Smooth muscle cell (in vitro differentiated cells): ENCODE data around the gene ZNF227. TPM values are rescaled to one million over a fixed set of nuclear protein-coding genes. Genes with fewer than 3 reads are reported as not detected.
A peak's percentile ranks its signal among the peaks of the same experiment; 100 is the strongest.

Source experiments
- DNase-seq: peaks from one replicate; lab custom pipeline; 2025; ENCODE audit not compliant: unreplicated experiment; lab: John Stamatoyannopoulos, UW
- H2AFZ ChIP-seq: fragments of 200-600 bp; sonication (generic); 2 replicates; pipeline ENCODE4 v1.6.0; 2016; ENCODE audit warnings: antibody characterized with exemption, low read depth, mild to moderate bottlenecking
- H3F3A ChIP-seq: fragments of 200-600 bp; sonication (generic); 2 replicates; pipeline ENCODE4 v1.6.0; 2017; ENCODE audit warnings: antibody characterized with exemption, low read depth
- H3K27ac ChIP-seq: fragments of 200-600 bp; sonication (generic); 2 replicates; pipeline ENCODE4 v1.5.1; 2016; ENCODE audit warnings: low read depth, mild to moderate bottlenecking
- H3K27me3 ChIP-seq: fragments of 200-600 bp; sonication (generic); 2 replicates; pipeline ENCODE4 v1.6.1; 2016; ENCODE audit warnings: low read depth, mild to moderate bottlenecking
- H3K36me3 ChIP-seq: fragments of 200-600 bp; sonication (generic); 2 replicates; pipeline ENCODE4 v1.5.1; 2016; ENCODE audit warnings: low read depth
- H3K4me1 ChIP-seq: fragments of 200-600 bp; sonication (generic); 2 replicates; pipeline ENCODE4 v1.5.1; 2016; ENCODE audit warnings: low read depth
- H3K4me2 ChIP-seq: fragments of 200-600 bp; sonication (generic); 2 replicates; pipeline ENCODE4 v1.6.0; 2016; ENCODE audit warnings: mild to moderate bottlenecking
- H3K4me3 ChIP-seq: fragments of 200-600 bp; sonication (generic); 2 replicates; pipeline ENCODE4 v1.5.1; 2016; ENCODE audit warnings: mild to moderate bottlenecking
- H3K79me2 ChIP-seq: fragments of 200-600 bp; sonication (generic); 2 replicates; pipeline ENCODE4 v1.6.0; 2016; ENCODE audit warnings: low read depth, mild to moderate bottlenecking
- H3K9ac ChIP-seq: fragments of 200-600 bp; sonication (generic); 2 replicates; pipeline ENCODE4 v1.6.0; 2016; ENCODE audit warnings: low read depth
- H3K9me3 ChIP-seq: fragments of 200-600 bp; sonication (generic); replicated peaks from 2 replicates; pipeline ENCODE4 v1.5.1; 2016; ENCODE audit warnings: low read depth
- H4K20me1 ChIP-seq: fragments of 200-600 bp; sonication (generic); 2 replicates; pipeline ENCODE4 v1.6.0; 2016; ENCODE audit warnings: low read depth
- WGBS: methylation state at CpG from one replicate; pipeline ENCODE4 v1.1.7; 2016; ENCODE audit warnings: low lambda C conversion rate; 5-methylcytosine and 5-hydroxymethylcytosine counted together
- polyA plus RNA-seq: library from polyadenylated mRNA; unstranded; fragments of >200 nt; fragmentation: Nextera tagmentation; extraction: Ambion mirVana; gene quantifications from 2 replicates; pipeline ENCODE4 v1.2.1, GENCODE V29; 2016
- total RNA-seq: library from RNA; depleted of rRNA; stranded (reverse); fragments of >200 nt; gene quantifications from 2 replicates; pipeline ENCODE4 v1.2.3, GENCODE V29; 2014
- TF ChIP-seq, protein P1 (sequence below): fragments of 200-600 bp; sonication (generic); IDR thresholded peaks from 2 replicates; pipeline ENCODE4 v1.5.1; 2017; ENCODE audit warnings: borderline replicate concordance, mild to moderate bottlenecking, antibody characterized with exemption; ENCODE audit not compliant: insufficient read depth, poor library complexity, severe bottlenecking

Gene ZNF227
- total and polyA plus RNA-seq, 2 experiments from 2014 or later = 5.9 to 14.5 TPM

DNA sequence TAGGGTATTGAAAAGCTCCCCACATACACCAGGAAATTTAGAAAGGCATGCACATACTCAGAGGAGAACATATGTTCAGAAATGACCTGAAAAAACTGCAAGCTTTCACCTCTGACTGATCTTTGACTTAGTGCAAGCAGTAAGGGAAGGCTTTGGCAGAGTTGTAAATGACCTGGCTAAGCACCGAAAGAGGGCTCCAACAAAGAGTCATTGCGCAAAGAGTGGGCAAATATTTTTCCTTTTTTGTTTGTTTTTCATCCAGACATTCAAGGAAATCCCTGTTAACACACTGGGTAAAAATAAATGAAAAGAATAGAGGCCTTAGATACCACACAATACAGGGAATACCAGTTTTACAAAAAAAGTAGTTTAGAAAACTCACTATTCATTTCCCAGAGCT, 42.2 kb downstream of the ZNF227 start:
- no peak overlapping the region for H3K27ac ChIP-seq
- 95% methylated on average over 2 of the region's 2 CpGs for WGBS
- H3K4me3 ChIP-seq = no peak overlapping the region
- no peak for DNase-seq
- H4K20me1 ChIP-seq = no peaks in the 10 kb centered on the region
- no peak overlapping the region for H3K9ac ChIP-seq
- no peaks in the 10 kb centered on the region for H3K79me2 ChIP-seq
- H2AFZ ChIP-seq = no peak overlapping the region
- no peaks in the 10 kb centered on the region for H3F3A ChIP-seq
- no peaks in the 10 kb centered on the region for H3K4me1 ChIP-seq
- TF ChIP-seq, protein P1, sequence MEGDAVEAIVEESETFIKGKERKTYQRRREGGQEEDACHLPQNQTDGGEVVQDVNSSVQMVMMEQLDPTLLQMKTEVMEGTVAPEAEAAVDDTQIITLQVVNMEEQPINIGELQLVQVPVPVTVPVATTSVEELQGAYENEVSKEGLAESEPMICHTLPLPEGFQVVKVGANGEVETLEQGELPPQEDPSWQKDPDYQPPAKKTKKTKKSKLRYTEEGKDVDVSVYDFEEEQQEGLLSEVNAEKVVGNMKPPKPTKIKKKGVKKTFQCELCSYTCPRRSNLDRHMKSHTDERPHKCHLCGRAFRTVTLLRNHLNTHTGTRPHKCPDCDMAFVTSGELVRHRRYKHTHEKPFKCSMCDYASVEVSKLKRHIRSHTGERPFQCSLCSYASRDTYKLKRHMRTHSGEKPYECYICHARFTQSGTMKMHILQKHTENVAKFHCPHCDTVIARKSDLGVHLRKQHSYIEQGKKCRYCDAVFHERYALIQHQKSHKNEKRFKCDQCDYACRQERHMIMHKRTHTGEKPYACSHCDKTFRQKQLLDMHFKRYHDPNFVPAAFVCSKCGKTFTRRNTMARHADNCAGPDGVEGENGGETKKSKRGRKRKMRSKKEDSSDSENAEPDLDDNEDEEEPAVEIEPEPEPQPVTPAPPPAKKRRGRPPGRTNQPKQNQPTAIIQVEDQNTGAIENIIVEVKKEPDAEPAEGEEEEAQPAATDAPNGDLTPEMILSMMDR = no peak
- peaks cover 52% of the 10 kb centered on the region for H3K9me3 ChIP-seq
- no peaks in the 10 kb centered on the region for H3K27me3 ChIP-seq
- no peak overlapping the region for H3K4me2 ChIP-seq
- peaks cover 5% of the 10 kb centered on the region for H3K36me3 ChIP-seq

DNA sequence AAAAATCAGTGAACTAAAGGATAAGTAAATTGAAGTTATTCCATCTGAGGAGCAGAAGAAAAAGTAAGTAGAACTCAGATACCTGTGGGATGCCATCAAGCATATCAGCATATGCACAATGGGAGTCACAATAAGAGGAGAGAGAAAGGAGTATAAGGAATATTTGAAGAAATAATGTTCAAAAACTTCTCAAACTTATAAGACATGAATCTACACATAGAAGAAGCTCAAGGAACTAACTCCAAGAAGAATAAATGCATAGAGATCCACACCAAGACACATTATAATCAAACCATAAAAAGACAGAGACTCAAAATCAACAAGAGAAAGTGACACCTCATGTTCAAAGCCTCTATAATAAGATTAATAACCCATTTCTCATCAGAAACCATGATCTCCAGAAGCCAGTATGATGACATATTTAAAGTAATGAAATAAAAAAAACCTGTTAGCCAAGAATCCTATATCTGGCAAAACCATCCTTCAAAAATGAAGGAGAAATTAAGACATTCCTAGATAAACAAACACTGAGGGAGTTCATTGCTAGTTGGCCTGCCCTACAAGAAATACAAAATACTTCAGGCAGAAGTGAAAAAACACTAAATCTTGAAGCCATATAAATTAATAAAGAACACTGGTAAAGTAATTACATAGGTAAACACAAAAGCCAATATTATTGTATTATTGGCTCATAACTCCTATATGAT, 43.5 kb downstream of the ZNF227 start:
- DNase-seq = no peak
- no peak overlapping the region for H3K4me3 ChIP-seq
- TF ChIP-seq, protein P1 = no peak

DNA sequence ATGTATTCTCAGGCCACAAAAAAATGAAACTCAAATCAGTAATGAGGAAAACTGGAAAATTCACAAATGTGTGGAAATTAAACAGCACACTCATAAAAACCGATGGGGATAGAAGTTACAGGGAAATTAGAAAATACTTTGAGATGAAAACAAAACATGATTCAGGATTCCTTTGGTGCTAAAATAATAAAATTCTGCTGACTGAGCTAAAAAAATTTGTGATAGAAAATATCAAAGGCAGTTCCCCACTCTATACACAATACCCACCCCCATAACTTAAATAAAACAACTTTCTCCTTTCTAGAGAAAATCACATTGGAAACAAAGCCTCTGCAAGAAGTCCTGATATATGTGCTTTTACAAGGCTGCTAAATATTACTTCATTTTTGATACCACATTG, 45.8 kb downstream of the ZNF227 start:
- Histone ChIP-seq H3K27ac (no peak overlapping the region), H3K4me1 (no peaks in the 10 kb centered on the region), H3K36me3 (peaks cover 2% of the 10 kb centered on the region), H3F3A (no peaks in the 10 kb centered on the region), H3K9ac (no peak overlapping the region), H3K9me3 (peaks cover 33% of the 10 kb centered on the region), H3K79me2 (no peaks in the 10 kb centered on the region), H3K4me3 (no peak overlapping the region), H2AFZ (no peak overlapping the region), H3K27me3 (no peaks in the 10 kb centered on the region), H3K4me2 (no peak overlapping the region), H4K20me1 (no peaks in the 10 kb centered on the region)
- 92% methylated on average over 1 of the region's 1 CpG for WGBS
- TF ChIP-seq, protein P1 = no peak
- no peak for DNase-seq

More for the DNA sequence above, 43.5 kb downstream of the ZNF227 start:
- Histone ChIP-seq H3F3A (no peaks in the 10 kb centered on the region), H3K9ac (no peak overlapping the region), H2AFZ (no peak overlapping the region), H3K27ac (no peak overlapping the region), H3K9me3 (peaks cover 48% of the 10 kb centered on the region), H3K4me2 (no peak overlapping the region), H3K4me1 (no peaks in the 10 kb centered on the region), H4K20me1 (no peaks in the 10 kb centered on the region), H3K27me3 (no peaks in the 10 kb centered on the region), H3K79me2 (no peaks in the 10 kb centered on the region), H3K36me3 (peaks cover 5% of the 10 kb centered on the region)

DNA sequence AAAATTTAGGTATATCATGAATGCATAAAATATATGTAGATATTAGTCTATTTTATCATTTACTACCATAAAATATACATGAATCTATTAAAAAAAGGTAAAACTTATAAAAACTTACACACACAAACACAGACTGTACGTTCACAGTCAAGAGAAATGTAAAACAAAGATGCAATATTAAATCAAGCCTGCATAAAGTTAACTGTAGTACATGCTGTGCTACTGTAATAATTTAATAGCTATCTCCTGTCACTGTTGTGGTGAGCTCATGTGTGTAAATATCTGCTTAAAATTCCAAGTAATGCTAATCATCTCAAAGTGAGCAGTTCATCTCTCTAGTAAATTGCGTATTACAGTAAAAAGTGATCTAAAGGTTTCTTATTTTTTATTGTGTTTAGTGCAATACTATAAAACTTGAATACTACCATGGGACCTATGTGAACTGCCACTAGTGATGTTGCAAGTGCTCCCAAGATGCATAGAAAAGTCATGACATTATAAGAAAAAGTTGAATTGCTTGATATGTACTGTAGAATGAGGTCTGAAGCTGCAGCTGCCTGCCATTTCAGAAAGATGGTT, 46.6 kb downstream of the ZNF227 start:
- H2AFZ ChIP-seq = no peak overlapping the region

More for the DNA sequence above, 46.6 kb downstream of the ZNF227 start:
- 93% methylated on average over 2 of the region's 2 CpGs for WGBS
- TF ChIP-seq, protein P1 = no peak
- no peaks in the 10 kb centered on the region for H3K27me3 ChIP-seq
- peaks cover 28% of the 10 kb centered on the region for H3K9me3 ChIP-seq
- H3K9ac ChIP-seq = no peak overlapping the region
- no peaks in the 10 kb centered on the region for H3K4me1 ChIP-seq
- H3K79me2 ChIP-seq = no peaks in the 10 kb centered on the region
- peak overlapping the region; percentile 48 for H3K4me3 ChIP-seq
- no peak for DNase-seq
- no peak overlapping the region for H3K27ac ChIP-seq
- peaks cover 2% of the 10 kb centered on the region for H3K36me3 ChIP-seq
- no peak overlapping the region for H3K4me2 ChIP-seq
- H4K20me1 ChIP-seq = no peaks in the 10 kb centered on the region
- H3F3A ChIP-seq = no peaks in the 10 kb centered on the region
